GM23338 (cell line): Measurements from ENCODE around the gene LTN1. TPM values are rescaled to one million over a fixed set of nuclear protein-coding genes. Genes with fewer than 3 reads are reported as not detected.

Experiments used
- ATAC-seq: fragments of 200-7000 bp; cut with Tn5 transposase; 3 replicates; pipeline ENCODE4 v1.9.1; 2020
- DNase-seq: peaks from one replicate; pipeline ENCODE4 v3.0.0-alpha.2; 2015; ENCODE audit warnings: low spot score
- H2AFZ ChIP-seq: fragments of 200-600 bp; sonication (generic); 2 replicates; pipeline ENCODE4 v1.8.0; 2016; ENCODE audit warnings: antibody characterized with exemption, mild to moderate bottlenecking, moderate library complexity
- H3F3A ChIP-seq: fragments of 200-600 bp; sonication (generic); replicated peaks from 2 replicates; pipeline ENCODE4 v1.8.0; 2017; ENCODE audit warnings: antibody characterized with exemption, mixed run types, low read depth
- H3K27ac ChIP-seq: fragments of 200-600 bp; sonication (generic); 2 replicates; pipeline ENCODE4 v1.6.1; 2016; ENCODE audit warnings: low read depth
- H3K27me3 ChIP-seq: fragments of 200-600 bp; sonication (generic); 2 replicates; pipeline ENCODE4 v1.8.0; 2016; ENCODE audit warnings: mild to moderate bottlenecking, mixed run types, moderate library complexity; ENCODE audit not compliant: insufficient read depth
- H3K36me3 ChIP-seq: fragments of 200-600 bp; sonication (generic); 2 replicates; pipeline ENCODE4 v1.8.0; 2016; ENCODE audit warnings: mild to moderate bottlenecking; ENCODE audit not compliant: insufficient read depth
- H3K4me1 ChIP-seq: fragments of 200-600 bp; sonication (generic); 2 replicates; pipeline ENCODE4 v1.8.0; 2016; ENCODE audit warnings: mild to moderate bottlenecking, moderate library complexity; ENCODE audit not compliant: insufficient read depth
- H3K4me2 ChIP-seq: fragments of 200-600 bp; sonication (generic); 2 replicates; pipeline ENCODE4 v1.7.1; 2017; ENCODE audit warnings: mixed run types
- H3K4me3 ChIP-seq: fragments of 200-600 bp; sonication (generic); 2 replicates; pipeline ENCODE4 v1.6.1; 2016; ENCODE audit warnings: mixed run types
- H3K79me2 ChIP-seq: fragments of 200-600 bp; sonication (generic); replicated peaks from 2 replicates; pipeline ENCODE4 v1.8.0; 2017; ENCODE audit warnings: mild to moderate bottlenecking; ENCODE audit not compliant: insufficient read depth
- H3K9me2 ChIP-seq: fragments of 200-600 bp; sonication (generic); 2 replicates; pipeline ENCODE4 v1.8.0; 2017; ENCODE audit not compliant: insufficient read depth
- H4K20me1 ChIP-seq: fragments of 200-600 bp; sonication (generic); replicated peaks from 2 replicates; pipeline ENCODE4 v1.8.0; 2017; ENCODE audit warnings: mild to moderate bottlenecking; ENCODE audit not compliant: insufficient read depth
- H3K27ac Mint-ChIP-seq: 2 replicates; pipeline ENCODE4 v1.8.0; 2020; ENCODE audit warnings: inconsistent platforms, mild to moderate bottlenecking, moderate library complexity, mixed read lengths
- H3K27me3 Mint-ChIP-seq: 3 replicates; pipeline ENCODE4 v1.8.0; 2022; ENCODE audit warnings: low read depth, mild to moderate bottlenecking, moderate library complexity, mixed read lengths, inconsistent platforms; ENCODE audit not compliant: insufficient read depth, poor library complexity
- H3K36me3 Mint-ChIP-seq: 3 replicates; pipeline ENCODE4 v1.8.0; 2021; ENCODE audit warnings: low read depth, mild to moderate bottlenecking, inconsistent platforms, moderate library complexity, mixed read lengths
- H3K4me1 Mint-ChIP-seq: 3 replicates; pipeline ENCODE4 v1.8.0; 2020; ENCODE audit warnings: mild to moderate bottlenecking, inconsistent platforms, mixed read lengths
- H3K4me3 Mint-ChIP-seq: 3 replicates; pipeline ENCODE4 v1.8.0; 2021; ENCODE audit warnings: moderate library complexity, mild to moderate bottlenecking, inconsistent platforms, mixed read lengths
- H3K9me3 Mint-ChIP-seq: 3 replicates; pipeline ENCODE4 v1.8.0; 2020; ENCODE audit warnings: moderate library complexity, mild to moderate bottlenecking, inconsistent platforms, mixed read lengths
- CREB1 ChIP-seq: fragments of 250-450 bp; sonication (Bioruptor Pico); IDR thresholded peaks from 2 replicates; pipeline ENCODE4 v1.5.0; 2020; ENCODE audit warnings: low read depth, mild to moderate bottlenecking, moderate library complexity
- CTCF ChIP-seq, 2 experiments: fragments of 200-600 bp in 1 of 2; sonication (generic) in 1 of 2; conservative IDR thresholded peaks; 2 replicates each; pipeline versions ENCODE4 v1.5.1 to v1.6.1; 2016 to 2017; ENCODE audit warnings: antibody characterized with exemption in 2 of 2, low read depth in 2 of 2, mild to moderate bottlenecking in 2 of 2, moderate library complexity in 1 of 2
- ETS1 ChIP-seq: IDR thresholded peaks from 2 replicates; pipeline ENCODE4 v1.6.1; 2016; ENCODE audit warnings: antibody characterized with exemption
- REST ChIP-seq: IDR thresholded peaks from one replicate; pipeline ENCODE4 v1.6.1; 2018; ENCODE audit warnings: antibody characterized with exemption; ENCODE audit not compliant: unreplicated experiment
- STAT1 ChIP-seq: IDR thresholded peaks from one replicate; pipeline ENCODE4 v1.6.1; 2016; ENCODE audit warnings: antibody characterized with exemption; ENCODE audit not compliant: unreplicated experiment
- ZNF114 ChIP-seq: fragments of 250-450 bp; sonication (Bioruptor Pico); IDR thresholded peaks from 2 replicates; pipeline ENCODE4 v1.5.0; 2020; ENCODE audit warnings: mild to moderate bottlenecking, moderate library complexity
- polyA plus RNA-seq: library from polyadenylated mRNA; unstranded; fragments of >200 nt; fragmentation: Nextera tagmentation; extraction: Ambion mirVana; gene quantifications from 2 replicates; pipeline ENCODE4 v1.2.1, GENCODE V29; 2016
- total RNA-seq: library from RNA; depleted of rRNA; stranded (reverse); fragments of >200 nt; shearing (Covaris generic); gene quantifications from 2 replicates; pipeline ENCODE4 v1.2.3, GENCODE V29; 2014

Gene LTN1
- total and polyA plus RNA-seq, 2 experiments from 2014 or later = 11.1 to 26.1 TPM

GRCh38 chr21:28960245-28960644 is 32.4 kb downstream of the LTN1 start:
- peaks cover 6% of the 10 kb centered on the region; the same call in 1 of the 2 replicates for H3K36me3 ChIP-seq
- no peaks in the 10 kb centered on the region; the same call in 1 of the 2 replicates for H4K20me1 ChIP-seq
- Mint-ChIP-seq H3K9me3 (no peaks in the 10 kb centered on the region), H3K36me3 (peaks cover 4% of the 10 kb centered on the region), H3K4me1 (no peaks in the 10 kb centered on the region), H3K27me3 (no peaks in the 10 kb centered on the region), H3K27ac (no peak overlapping the region), H3K4me3 (no peak overlapping the region)
- no peak for DNase-seq
- H3K27me3 ChIP-seq = no peaks in the 10 kb centered on the region
- ATAC-seq = no peak
- H3K4me1 ChIP-seq = no peaks in the 10 kb centered on the region
- H3F3A ChIP-seq = no peaks in the 10 kb centered on the region
- TF ChIP-seq ETS1 (no peak), CTCF (conservative IDR thresholded peaks at IDR 0.05; ENCODE audit: low read depth in 2 of 2) (no peak), ZNF114 (CRISPR knock-in tag) (no peak), CREB1 (CRISPR knock-in tag) (no peak)
- no peaks in the 10 kb centered on the region for H3K9me2 ChIP-seq
- H3K79me2 ChIP-seq = no peaks in the 10 kb centered on the region
- H3K4me3 ChIP-seq = no peak overlapping the region
- no peak overlapping the region for H2AFZ ChIP-seq
- no peak overlapping the region for H3K4me2 ChIP-seq
- H3K27ac ChIP-seq = no peak overlapping the region

GRCh38 chr21:28959367-28960099 is 33.1 kb downstream of the LTN1 start:
- H3K4me3 Mint-ChIP-seq = no peak overlapping the region
- H4K20me1 ChIP-seq = no peaks in the 10 kb centered on the region; the same call in 1 of the 2 replicates
- H3K4me3 ChIP-seq = no peak overlapping the region
- H3F3A ChIP-seq = no peaks in the 10 kb centered on the region
- no peak for ATAC-seq
- H3K36me3 ChIP-seq = peaks cover 6% of the 10 kb centered on the region; the same call in 1 of the 2 replicates
- H3K79me2 ChIP-seq = no peaks in the 10 kb centered on the region
- no peak for DNase-seq
- H3K4me1 Mint-ChIP-seq = no peaks in the 10 kb centered on the region
- H3K27ac Mint-ChIP-seq = no peak overlapping the region
- no peak overlapping the region for H3K27ac ChIP-seq
- no peak overlapping the region for H3K4me2 ChIP-seq
- no peak overlapping the region for H2AFZ ChIP-seq
- H3K27me3 ChIP-seq = no peaks in the 10 kb centered on the region
- no peaks in the 10 kb centered on the region for H3K4me1 ChIP-seq
- H3K36me3 Mint-ChIP-seq = peaks cover 4% of the 10 kb centered on the region
- no peaks in the 10 kb centered on the region for H3K9me3 Mint-ChIP-seq
- H3K9me2 ChIP-seq = no peaks in the 10 kb centered on the region
- H3K27me3 Mint-ChIP-seq = no peaks in the 10 kb centered on the region
- TF ChIP-seq STAT1 (no peak), ZNF114 (CRISPR knock-in tag) (no peak), CTCF (conservative IDR thresholded peaks at IDR 0.05; ENCODE audit: low read depth in 2 of 2) (no peak), REST (no peak)
